ENCODE data around the gene DOK5.
"Not testable (repeated sequence)": the region's sequence is repeated elsewhere in the genome, so short reads cannot be mapped to it uniquely, and the experiment has no call there.

The DOK5 gene

GRCh38 chr20:54477191-54477955, 2.0 kb downstream of the DOK5 start:
- TF ChIP-seq, protein P1, sequence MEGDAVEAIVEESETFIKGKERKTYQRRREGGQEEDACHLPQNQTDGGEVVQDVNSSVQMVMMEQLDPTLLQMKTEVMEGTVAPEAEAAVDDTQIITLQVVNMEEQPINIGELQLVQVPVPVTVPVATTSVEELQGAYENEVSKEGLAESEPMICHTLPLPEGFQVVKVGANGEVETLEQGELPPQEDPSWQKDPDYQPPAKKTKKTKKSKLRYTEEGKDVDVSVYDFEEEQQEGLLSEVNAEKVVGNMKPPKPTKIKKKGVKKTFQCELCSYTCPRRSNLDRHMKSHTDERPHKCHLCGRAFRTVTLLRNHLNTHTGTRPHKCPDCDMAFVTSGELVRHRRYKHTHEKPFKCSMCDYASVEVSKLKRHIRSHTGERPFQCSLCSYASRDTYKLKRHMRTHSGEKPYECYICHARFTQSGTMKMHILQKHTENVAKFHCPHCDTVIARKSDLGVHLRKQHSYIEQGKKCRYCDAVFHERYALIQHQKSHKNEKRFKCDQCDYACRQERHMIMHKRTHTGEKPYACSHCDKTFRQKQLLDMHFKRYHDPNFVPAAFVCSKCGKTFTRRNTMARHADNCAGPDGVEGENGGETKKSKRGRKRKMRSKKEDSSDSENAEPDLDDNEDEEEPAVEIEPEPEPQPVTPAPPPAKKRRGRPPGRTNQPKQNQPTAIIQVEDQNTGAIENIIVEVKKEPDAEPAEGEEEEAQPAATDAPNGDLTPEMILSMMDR (IDR thresholded peaks at IDR 0.05; ENCODE audit: extremely low read depth, missing control alignments), result no peak

GRCh38 chr20:54479138-54479906, 3.9 kb downstream of the DOK5 start:
- TF ChIP-seq, protein P1 (IDR thresholded peaks at IDR 0.05; ENCODE audit: extremely low read depth, missing control alignments), result no peak
- no peak for DNase-seq (ENCODE audit: low spot score)

More at GRCh38 chr20:54477191-54477955, 2.0 kb downstream of the DOK5 start:
- no peak for DNase-seq (ENCODE audit: low spot score)

DNA sequence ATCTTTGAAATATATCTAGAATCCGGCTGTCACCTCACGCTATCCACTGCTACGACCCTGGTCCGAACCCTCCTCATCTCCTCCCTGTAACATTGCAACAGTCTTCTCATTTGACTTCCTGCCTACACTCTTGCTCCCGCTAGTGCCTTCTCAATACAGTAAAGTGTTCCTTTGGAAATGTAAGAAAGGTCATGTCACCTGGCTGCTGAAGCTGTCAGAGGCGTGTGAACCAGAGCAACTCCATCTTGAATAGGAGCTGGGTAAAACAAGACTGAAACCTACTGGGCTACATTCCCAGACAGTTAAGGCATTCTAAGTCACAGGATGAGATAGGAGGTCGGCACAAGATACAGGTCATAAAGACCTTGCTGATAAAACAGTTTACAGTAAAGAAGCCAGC, 4.5 kb downstream of the DOK5 start:
- not testable (repeated sequence) for DNase-seq (ENCODE audit: low spot score)

- DNase-seq (ENCODE audit: low spot score), result no peak
- TF ChIP-seq, protein P1 (IDR thresholded peaks at IDR 0.05; ENCODE audit: extremely low read depth, missing control alignments), result no peak
Observed at GRCh38 chr20:54481442-54481841, 6.0 kb downstream of the DOK5 start.

GRCh38 chr20:54485631-54486030, 10.2 kb downstream of the DOK5 start:
- TF ChIP-seq, protein P1 (IDR thresholded peaks at IDR 0.05; ENCODE audit: extremely low read depth, missing control alignments), result no peak
- no peak for DNase-seq (ENCODE audit: low spot score)

DNA sequence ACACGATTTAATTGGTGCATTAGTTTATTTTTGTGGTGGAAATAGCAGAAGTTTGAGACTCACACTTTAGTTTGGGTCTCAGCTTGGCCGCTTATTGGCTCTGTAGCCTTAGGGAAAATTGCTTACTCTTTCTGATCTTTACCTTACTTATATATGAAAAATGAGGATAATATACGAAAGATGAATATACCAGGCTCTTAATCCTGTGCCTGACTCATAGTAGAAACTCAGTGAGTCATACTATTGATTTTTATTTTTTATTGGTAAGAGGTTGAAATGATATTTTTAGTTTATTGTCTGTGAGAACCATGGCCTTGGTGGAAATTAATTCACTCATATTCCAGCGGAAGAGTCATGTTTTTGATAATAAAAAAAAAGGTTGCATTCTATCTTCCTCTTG, 11.2 kb downstream of the DOK5 start:
- DNase-seq (ENCODE audit: low spot score), result no peak

DNA sequence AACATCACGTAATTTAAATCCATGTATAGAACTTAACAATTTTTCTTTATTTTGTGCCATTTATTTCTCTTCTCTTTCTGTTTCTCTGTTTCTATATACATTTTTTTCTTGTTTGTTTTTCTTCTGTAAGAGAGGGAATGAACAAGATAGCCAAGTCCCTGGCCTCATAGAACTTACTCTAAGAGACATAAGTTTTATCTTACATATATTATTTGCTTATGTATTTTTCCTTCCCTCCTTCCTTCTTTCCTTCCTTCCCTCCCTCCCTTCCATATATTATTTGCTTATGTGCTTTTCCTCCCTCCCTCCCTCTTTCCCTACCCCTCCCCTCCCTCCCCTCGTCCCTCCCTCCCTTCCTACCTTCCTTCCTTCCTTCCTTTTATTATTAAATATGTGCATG, 13.0 kb downstream of the DOK5 start:
- no peak for DNase-seq (ENCODE audit: low spot score)
- TF ChIP-seq, protein P1 (IDR thresholded peaks at IDR 0.05; ENCODE audit: extremely low read depth, missing control alignments), result no peak

More for the DNA sequence above, 11.2 kb downstream of the DOK5 start:
- TF ChIP-seq, protein P1 (IDR thresholded peaks at IDR 0.05; ENCODE audit: extremely low read depth, missing control alignments), result no peak

Data from GM20000 (cell line).